ENCODE measurements around the gene TRIM31.

TRIM31 gene

DNA sequence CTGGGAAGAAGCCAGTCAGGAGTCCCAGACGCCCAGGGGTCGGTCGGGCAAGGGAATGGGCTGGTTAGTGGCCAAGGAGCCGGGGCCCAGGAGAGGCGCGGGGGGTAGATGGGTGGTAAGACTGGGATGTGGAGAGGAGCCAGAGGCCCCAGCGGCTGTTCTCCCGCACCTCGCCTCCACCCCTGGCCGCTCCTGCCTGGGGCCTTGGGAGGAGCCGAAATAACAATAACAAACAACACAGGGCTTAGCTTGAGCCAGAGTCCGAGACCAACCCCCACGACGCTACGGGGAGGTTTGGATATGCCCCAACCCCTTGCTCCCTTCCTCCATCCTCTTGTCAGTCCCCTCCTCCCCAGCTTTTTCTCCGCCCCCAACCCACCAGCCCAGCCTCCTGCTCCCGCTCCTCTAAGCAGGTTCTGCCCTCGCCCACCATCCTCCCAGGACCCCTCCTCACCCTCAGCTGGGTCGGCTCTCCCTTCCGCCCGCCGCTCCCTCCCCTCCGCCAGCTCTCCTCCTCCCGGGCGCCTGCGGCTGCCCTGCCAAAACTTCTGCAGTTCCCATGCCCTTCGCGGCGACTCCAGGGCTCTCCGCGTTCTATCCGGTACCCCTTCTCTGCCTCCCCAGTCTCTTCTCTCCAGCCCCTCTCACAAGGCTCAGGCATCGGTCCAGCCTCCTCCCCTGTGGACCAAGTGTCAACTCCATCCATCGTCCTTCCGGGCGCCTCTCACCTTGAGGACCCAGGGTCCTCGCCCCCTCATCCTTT, 38.4 kb downstream of the TRIM31 start:
- no peak for DNase-seq

- no peak for DNase-seq
Observed at GRCh38 chr6:30073489-30074235, 39.2 kb downstream of the TRIM31 start.

GRCh38 chr6:30071858-30072257, 41.0 kb downstream of the TRIM31 start:
- DNase-seq: no peak

DNA sequence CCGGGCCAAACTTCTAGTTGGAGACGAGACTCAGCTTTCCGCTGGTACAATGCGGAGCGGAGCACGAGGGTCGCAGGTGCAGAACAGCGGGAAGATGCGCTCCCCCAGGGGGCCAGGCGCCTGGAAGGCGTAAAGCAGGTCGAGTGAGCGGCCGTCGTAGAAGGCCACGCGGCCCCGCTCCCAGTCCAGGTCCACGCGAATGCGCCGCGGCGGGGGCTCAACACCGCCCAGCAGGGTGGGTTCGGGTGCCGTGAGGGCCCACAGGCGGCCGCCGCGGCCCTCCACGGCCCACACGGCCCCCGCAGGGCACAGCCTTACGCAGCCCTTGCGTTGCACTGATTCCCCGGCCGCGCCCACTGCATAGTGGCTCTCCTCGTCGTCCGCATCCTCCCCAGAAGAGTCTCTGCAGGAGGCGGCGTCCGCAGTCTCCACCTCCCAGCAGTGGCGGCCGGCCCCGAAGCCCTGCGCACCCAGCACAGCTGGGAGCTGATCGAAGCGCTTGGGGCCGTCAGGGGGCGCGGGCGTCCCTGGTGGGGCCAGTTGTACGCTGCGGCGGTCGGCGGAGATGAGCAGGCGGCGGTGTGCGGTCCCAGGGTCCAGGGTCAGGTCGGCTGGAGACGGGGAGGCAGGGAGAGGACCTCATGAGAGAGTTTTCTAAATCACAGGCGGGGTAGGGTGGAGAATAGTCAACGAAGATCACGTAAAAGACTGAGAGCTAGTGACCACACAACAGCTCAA, 41.6 kb downstream of the TRIM31 start:
- no peak for DNase-seq

DNA sequence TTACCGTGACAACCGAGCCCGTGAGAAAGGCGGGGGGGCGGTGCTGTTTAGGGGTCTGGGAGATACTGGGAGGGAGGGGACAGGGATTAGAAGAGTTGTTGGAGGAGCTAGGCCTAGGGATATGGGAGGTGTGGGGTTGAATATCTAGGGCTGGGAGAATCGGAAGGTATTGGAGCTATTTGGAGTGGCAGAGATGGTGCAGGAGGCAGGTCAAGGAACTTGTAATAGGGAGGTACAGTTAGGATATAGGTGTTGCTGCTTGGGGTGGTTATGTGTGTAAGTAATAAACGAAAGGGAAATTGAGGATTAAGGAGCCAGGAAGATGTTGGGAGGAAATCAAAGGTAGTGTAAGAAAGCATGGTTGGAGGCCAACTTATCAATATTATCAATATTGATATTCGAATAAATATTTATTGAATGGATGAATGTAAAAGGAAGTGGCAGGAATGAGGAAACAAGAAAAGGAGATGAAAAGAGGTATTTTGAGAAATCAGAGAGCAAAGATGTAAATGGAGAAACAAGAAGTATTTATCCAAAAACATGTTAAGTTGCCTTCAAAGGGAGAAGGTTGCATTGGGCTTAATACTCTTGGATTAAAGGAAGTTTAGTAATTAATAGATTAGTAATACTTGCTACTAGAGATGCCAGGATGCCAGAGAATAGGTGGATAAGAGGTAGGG, 45.3 kb downstream of the TRIM31 start:
- DNase-seq: no peak

GRCh38 chr6:30066577-30067459, 46.1 kb downstream of the TRIM31 start, which contains the start of gene PPP1R11:
PPP1R11 (plus strand) TSS chr6:30067198; CDS start chr6:30067411, 213 bp downstream.
- DNase-seq: peak; percentile 97 to 99

DNA sequence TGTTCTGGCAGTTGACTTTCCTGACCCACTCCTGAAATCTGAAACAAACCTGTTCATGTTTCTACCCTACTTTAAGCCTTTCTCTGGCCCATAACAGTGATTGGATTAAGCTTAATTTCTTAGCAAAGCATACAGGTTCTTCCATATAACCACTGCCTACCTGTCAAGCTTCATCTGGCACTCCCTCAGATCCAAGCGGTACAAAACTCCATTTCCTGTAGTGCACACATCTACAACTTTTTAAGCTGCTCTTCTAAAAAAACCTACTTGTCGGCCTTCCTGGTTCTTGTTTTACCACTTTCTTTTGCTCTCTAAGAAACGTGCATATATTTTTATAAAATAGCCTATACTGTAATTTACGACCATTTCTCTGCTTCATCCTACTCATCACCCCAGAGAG, 46.8 kb downstream of the TRIM31 start:
- no peak for DNase-seq

DNA sequence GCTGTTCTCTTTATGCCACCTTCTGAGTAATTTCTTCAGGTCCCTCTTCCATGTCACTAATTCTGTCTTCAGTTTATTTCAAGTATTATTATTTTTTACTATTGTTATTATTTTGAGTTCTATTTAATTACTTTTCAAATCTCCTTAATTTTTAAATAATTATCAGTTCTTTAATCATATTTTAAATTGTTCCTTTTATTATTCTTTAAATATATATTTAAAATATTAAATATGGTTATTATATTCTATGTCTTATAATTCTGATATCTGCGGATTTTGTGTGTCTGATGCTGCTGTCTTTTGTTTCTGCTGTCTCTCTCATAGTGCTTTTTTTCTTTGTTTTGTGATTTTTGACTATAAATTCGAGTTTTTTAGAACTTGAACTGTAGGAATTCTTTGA, 49.6 kb downstream of the TRIM31 start:
- no peak for DNase-seq

DNA sequence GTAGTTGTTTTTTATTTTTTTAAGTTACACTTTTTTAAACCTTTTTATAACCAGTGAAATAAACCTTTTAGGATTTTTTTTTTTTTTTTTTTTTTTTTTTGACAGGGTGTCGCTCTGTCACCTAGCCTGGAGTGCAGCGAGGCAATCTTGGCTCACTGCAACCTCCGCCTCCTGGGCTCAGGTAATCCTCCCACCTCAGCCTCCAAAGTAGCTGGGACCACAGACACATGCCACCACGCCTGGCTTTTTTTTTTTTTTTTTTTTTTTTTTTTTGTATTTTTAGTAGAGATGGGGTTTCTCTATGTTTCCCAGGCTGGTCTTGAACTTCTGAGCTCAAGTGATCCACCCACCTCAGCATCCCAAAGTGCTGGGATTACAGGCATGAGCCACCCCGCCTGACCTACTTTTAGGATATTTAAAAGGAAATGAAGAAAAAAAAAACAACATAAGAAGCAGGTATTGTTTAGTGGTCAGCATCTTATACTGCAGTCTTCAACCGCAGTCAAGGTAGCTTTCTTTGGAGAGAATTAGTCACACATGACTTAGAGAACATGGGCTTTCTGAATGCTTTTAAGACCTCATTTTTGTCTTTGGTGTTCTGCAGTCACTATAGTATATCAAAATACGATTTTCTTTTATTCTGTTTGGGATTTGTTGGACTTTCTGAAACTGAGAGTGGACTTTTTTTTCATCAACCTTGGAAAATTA, 50.3 kb downstream of the TRIM31 start:
- DNase-seq: no peak

GRCh38 chr6:30061858-30062458, 50.9 kb downstream of the TRIM31 start:
- DNase-seq: no peak

DNA sequence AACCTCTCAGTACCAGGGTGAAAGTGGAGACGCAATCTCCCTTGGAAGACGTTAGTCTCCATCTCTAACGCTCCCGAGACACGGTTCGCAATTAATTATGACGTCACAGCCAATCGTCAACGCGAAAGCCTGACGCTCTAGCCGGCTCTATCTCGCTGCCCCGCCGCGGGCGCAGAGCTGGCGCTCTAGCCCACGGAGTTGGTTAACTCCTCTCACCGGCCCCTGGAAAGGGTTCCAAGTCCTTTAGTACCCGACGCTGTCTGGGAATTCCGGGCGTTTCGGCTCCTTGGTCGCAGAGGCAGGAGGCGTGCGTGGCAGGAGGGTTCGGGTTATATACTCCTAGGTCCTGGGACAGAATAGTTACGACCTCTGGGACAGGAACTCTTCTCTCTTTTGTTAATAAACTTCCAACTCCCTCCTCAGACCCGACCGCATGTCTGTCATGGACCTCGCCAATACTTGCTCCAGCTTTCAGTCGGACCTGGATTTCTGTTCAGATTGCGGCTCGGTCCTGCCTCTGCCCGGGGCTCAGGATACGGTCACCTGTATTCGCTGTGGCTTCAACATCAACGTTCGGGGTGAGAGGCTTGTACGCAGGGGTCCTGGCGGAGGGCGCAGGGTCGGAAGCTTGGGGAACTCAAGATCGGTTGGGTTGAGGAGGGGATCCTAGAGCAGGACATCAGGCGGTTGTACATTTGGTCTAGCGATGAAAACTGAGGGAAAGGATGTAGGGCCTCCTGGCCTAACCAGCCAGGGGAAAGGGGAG, 51.6 kb downstream of the TRIM31 start, which contains the start of gene POLR1H:
Gene POLR1H (plus strand): TSS at position 174 of the 766 bp plus-strand sequence. CDS start 260 bp downstream, at position 434.
- DNase-seq: peak; percentile 91 to 98

GRCh38 chr6:30060606-30061091, 52.2 kb downstream of the TRIM31 start:
- DNase-seq: no peak

GRCh38 chr6:30055513-30055912, 57.4 kb downstream of the TRIM31 start:
- DNase-seq: no peak

DNA sequence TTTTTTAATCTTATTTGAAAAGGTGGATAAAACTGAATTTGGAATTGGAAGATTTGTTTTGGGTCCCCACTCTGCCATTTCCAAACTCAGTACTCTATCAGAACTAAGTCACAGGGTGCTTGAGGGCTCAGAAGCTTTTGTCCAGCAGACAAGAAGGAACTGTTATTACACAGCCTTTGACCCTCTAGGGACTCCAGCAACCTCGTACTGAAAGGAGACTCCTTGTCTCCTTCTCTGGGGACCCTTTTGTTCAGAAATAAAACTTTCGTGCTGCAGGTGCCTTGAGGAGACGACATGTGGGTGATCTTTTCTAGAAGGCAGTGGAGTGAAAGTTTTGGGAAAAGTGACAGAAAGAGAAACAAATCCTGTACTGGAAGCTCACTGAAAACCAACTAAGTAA, 59.2 kb downstream of the TRIM31 start:
- no peak for DNase-seq
